ENCODE measurements around the gene HNF4A.
A peak's percentile ranks its signal among the peaks of the same experiment; 100 is the strongest.

Gene HNF4A

GRCh38 chr20:44475372-44475693 is 119.8 kb downstream of the HNF4A start:
- H3K27me3 ChIP-seq (ENCODE audit: control insufficient read depth in 3 of 3, insufficient read depth in 3 of 3, low read depth in 1 of 3, low read length in 3 of 3) = peaks cover 0 to 4% (median 2%) of the 10 kb centered on the region in 3 experiments
- H4K91ac ChIP-seq (ENCODE audit: low read depth, low read length, poor library complexity) = no peak overlapping the region
- H3K27ac ChIP-seq (replicated peaks; ENCODE audit: low read length) = no peak overlapping the region
- WGBS, 2 donors (ENCODE audit: extremely low coverage in 2 of 2, insufficient read length in 2 of 2, insufficient replicate concordance in 1 of 2) = no CpG with 5 or more reads among the region's 2 CpGs
- no peak overlapping the region for H3K9ac ChIP-seq (ENCODE audit: low read depth, low read length, poor library complexity)
- H3K9me3 ChIP-seq (replicated peaks in 1 of 2; ENCODE audit: control insufficient read depth in 2 of 2, insufficient read depth in 1 of 2, low read depth in 1 of 2, low read length in 2 of 2) = no peaks in the 10 kb centered on the region
- H4K8ac ChIP-seq (ENCODE audit: low read depth, low read length) = no peak overlapping the region
- peak overlapping the region; percentile 98 for H2AFZ ChIP-seq (ENCODE audit: low read length)
- peaks cover 4 to 10% of the 10 kb centered on the region in 2 donors for H3K4me1 ChIP-seq (ENCODE audit: control insufficient read depth in 2 of 2, insufficient read depth in 1 of 2, low read depth in 1 of 2, low read length in 2 of 2)
- no peak overlapping the region for H3K18ac ChIP-seq (ENCODE audit: low read length)
- H2BK15ac ChIP-seq (ENCODE audit: low read length) = no peak overlapping the region
- H2BK120ac ChIP-seq (ENCODE audit: low read depth, low read length) = no peak overlapping the region
- no peak overlapping the region for H3K14ac ChIP-seq (ENCODE audit: low read length)
- H2BK5ac ChIP-seq (ENCODE audit: low read length) = no peak overlapping the region
- H3K36me3 ChIP-seq (replicated peaks in 1 of 2; ENCODE audit: control insufficient read depth in 2 of 2, insufficient read depth in 2 of 2, low read length in 2 of 2) = peaks cover 5 to 8% of the 10 kb centered on the region in 2 donors
- H3K4ac ChIP-seq (ENCODE audit: low read length) = no peak overlapping the region
- H3K23ac ChIP-seq (ENCODE audit: low read depth, low read length, poor library complexity) = no peak overlapping the region
- H3K4me2 ChIP-seq (ENCODE audit: insufficient read depth, low read length, poor library complexity, severe bottlenecking) = peak overlapping the region; percentile 79
- H3K79me1 ChIP-seq (ENCODE audit: low read depth, low read length) = no peaks in the 10 kb centered on the region
- H3K4me3 ChIP-seq (ENCODE audit: low read length in 2 of 2) = peak overlapping the region; percentile 79 to 94
- no peak overlapping the region for H2AK5ac ChIP-seq (ENCODE audit: low read depth, low read length)
- no peak overlapping the region for H2BK12ac ChIP-seq (ENCODE audit: low read length)
- no peak for DNase-seq (ENCODE audit: low spot score)

DNA sequence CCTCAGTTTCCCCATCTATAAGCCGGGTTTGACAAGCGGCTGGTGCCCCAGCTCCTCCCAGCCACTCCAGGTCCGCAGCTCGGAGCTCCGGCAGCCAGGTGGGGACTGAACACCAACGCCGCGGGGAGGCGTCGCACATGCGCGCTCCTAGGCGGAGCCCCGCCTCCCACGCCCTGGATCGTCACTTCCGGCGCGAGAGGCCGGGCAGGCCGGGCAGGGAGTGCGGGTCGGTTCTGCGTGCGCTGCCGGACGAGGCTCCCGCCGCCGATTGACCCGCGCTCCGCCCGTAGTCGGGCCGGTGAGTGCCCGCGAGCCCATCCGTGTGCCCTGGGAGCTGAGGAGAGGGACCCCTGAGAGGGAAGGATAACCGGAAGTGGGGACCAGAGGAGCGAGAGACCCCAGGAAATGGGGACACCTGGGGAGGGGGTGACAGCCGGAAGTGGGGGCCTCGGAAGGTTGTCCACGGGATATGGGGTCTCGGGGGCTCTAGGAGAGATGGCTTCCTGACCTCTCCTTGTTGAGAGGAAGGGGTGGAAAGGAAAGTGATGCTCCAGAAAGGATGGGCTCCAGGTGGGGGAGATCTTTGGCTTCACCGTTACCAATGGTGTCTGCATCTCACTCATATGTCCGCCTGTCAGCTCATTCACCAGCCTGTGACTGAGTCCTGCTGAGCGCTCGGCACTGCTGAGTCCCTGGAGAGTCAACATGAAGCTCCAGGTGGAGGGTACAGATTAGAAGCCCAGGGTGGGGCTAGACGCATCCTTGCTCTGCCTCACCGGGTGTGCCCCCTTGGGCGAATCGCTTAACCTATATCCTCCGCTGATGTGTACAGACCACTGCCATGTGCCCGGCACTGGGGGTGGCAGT is 120.4 kb downstream of the HNF4A start, which contains the start of gene TTPAL:
TSS of gene TTPAL (plus strand) at position 181 of the 867 bp plus-strand sequence. CDS start 4,126 bp downstream, outside the sequence.
- H2AK5ac ChIP-seq (ENCODE audit: low read depth, low read length) = no peak within 1 kb of the TSS
- peak within 1 kb of the TSS; percentile 98 for H3K14ac ChIP-seq (ENCODE audit: low read length)
- no peak within 1 kb of the TSS for H4K91ac ChIP-seq (ENCODE audit: low read depth, low read length, poor library complexity)
- no CpG with 5 or more reads among the region's 55 CpGs for WGBS, 2 donors (ENCODE audit: extremely low coverage in 2 of 2, insufficient read length in 2 of 2, insufficient replicate concordance in 1 of 2)
- no peak within 1 kb of the TSS for H2BK120ac ChIP-seq (ENCODE audit: low read depth, low read length)
- peak within 1 kb of the TSS; percentile 35 for H3K27ac ChIP-seq (replicated peaks; ENCODE audit: low read length)
- peak within 1 kb of the TSS; percentile 100 for H3K18ac ChIP-seq (ENCODE audit: low read length)
- H3K27me3 ChIP-seq (ENCODE audit: control insufficient read depth in 3 of 3, insufficient read depth in 3 of 3, low read depth in 1 of 3, low read length in 3 of 3) = peaks cover 0 to 4% (median 0%) of the 10 kb centered on the region in 3 experiments
- no peak within 1 kb of the TSS for H3K4ac ChIP-seq (ENCODE audit: low read length)
- H3K36me3 ChIP-seq (replicated peaks in 1 of 2; ENCODE audit: control insufficient read depth in 2 of 2, insufficient read depth in 2 of 2, low read length in 2 of 2) = peaks cover 5 to 14% of the 10 kb centered on the region in 2 donors
- H3K4me3 ChIP-seq (ENCODE audit: low read length in 2 of 2) = peak within 1 kb of the TSS; percentile 79 to 94
- H2BK15ac ChIP-seq (ENCODE audit: low read length) = no peak within 1 kb of the TSS
- H2BK5ac ChIP-seq (ENCODE audit: low read length) = peak within 1 kb of the TSS; percentile 95
- no peaks in the 10 kb centered on the region for H3K9me3 ChIP-seq (replicated peaks in 1 of 2; ENCODE audit: control insufficient read depth in 2 of 2, insufficient read depth in 1 of 2, low read depth in 1 of 2, low read length in 2 of 2)
- peak within 1 kb of the TSS; percentile 79 for H3K4me2 ChIP-seq (ENCODE audit: insufficient read depth, low read length, poor library complexity, severe bottlenecking)
- no peak within 1 kb of the TSS for H2BK12ac ChIP-seq (ENCODE audit: low read length)
- peak within 1 kb of the TSS; percentile 93 for H3K23ac ChIP-seq (ENCODE audit: low read depth, low read length, poor library complexity)
- H3K79me1 ChIP-seq (ENCODE audit: low read depth, low read length) = no peaks in the 10 kb centered on the region
- peak; percentile 84 for DNase-seq (ENCODE audit: low spot score)
- H4K8ac ChIP-seq (ENCODE audit: low read depth, low read length) = no peak within 1 kb of the TSS
- peak within 1 kb of the TSS; percentile 98 for H2AFZ ChIP-seq (ENCODE audit: low read length)
- peak within 1 kb of the TSS; percentile 100 for H3K9ac ChIP-seq (ENCODE audit: low read depth, low read length, poor library complexity)
- peaks cover 4 to 10% of the 10 kb centered on the region in 2 donors for H3K4me1 ChIP-seq (ENCODE audit: control insufficient read depth in 2 of 2, insufficient read depth in 1 of 2, low read depth in 1 of 2, low read length in 2 of 2)

- Histone ChIP-seq H2BK15ac (ENCODE audit: low read length) (no peak overlapping the region), H2BK5ac (ENCODE audit: low read length) (no peak overlapping the region), H2BK12ac (ENCODE audit: low read length) (no peak overlapping the region), H3K4me3 (ENCODE audit: low read length in 2 of 2) (peak overlapping the region in 1 of 2 donors; percentile 79), H2AFZ (ENCODE audit: low read length) (no peak overlapping the region), H4K8ac (ENCODE audit: low read depth, low read length) (no peak overlapping the region), H3K27ac (replicated peaks; ENCODE audit: low read length) (no peak overlapping the region), H3K4me1 (ENCODE audit: control insufficient read depth in 2 of 2, insufficient read depth in 1 of 2, low read depth in 1 of 2, low read length in 2 of 2) (peaks cover 4 to 10% of the 10 kb centered on the region in 2 donors), H3K9me3 (replicated peaks in 1 of 2; ENCODE audit: control insufficient read depth in 2 of 2, insufficient read depth in 1 of 2, low read depth in 1 of 2, low read length in 2 of 2) (no peaks in the 10 kb centered on the region), H4K91ac (ENCODE audit: low read depth, low read length, poor library complexity) (no peak overlapping the region), H3K23ac (ENCODE audit: low read depth, low read length, poor library complexity) (no peak overlapping the region), H2BK120ac (ENCODE audit: low read depth, low read length) (no peak overlapping the region), H3K9ac (ENCODE audit: low read depth, low read length, poor library complexity) (no peak overlapping the region), H3K14ac (ENCODE audit: low read length) (no peak overlapping the region), H2AK5ac (ENCODE audit: low read depth, low read length) (no peak overlapping the region), H3K4ac (ENCODE audit: low read length) (no peak overlapping the region), H3K27me3 (ENCODE audit: control insufficient read depth in 3 of 3, insufficient read depth in 3 of 3, low read depth in 1 of 3, low read length in 3 of 3) (peaks cover 0 to 4% (median 0%) of the 10 kb centered on the region in 3 experiments), H3K79me1 (ENCODE audit: low read depth, low read length) (no peaks in the 10 kb centered on the region), H3K36me3 (replicated peaks in 1 of 2; ENCODE audit: control insufficient read depth in 2 of 2, insufficient read depth in 2 of 2, low read length in 2 of 2) (peaks cover 9 to 26% of the 10 kb centered on the region in 2 donors), H3K18ac (ENCODE audit: low read length) (no peak overlapping the region), H3K4me2 (ENCODE audit: insufficient read depth, low read length, poor library complexity, severe bottlenecking) (no peak overlapping the region)
- no peak for DNase-seq (ENCODE audit: low spot score)
- no CpG with 5 or more reads among the region's 3 CpGs for WGBS, 2 donors (ENCODE audit: extremely low coverage in 2 of 2, insufficient read length in 2 of 2, insufficient replicate concordance in 1 of 2)
Measured at GRCh38 chr20:44477151-44477550, 121.7 kb downstream of the HNF4A start.

DNA sequence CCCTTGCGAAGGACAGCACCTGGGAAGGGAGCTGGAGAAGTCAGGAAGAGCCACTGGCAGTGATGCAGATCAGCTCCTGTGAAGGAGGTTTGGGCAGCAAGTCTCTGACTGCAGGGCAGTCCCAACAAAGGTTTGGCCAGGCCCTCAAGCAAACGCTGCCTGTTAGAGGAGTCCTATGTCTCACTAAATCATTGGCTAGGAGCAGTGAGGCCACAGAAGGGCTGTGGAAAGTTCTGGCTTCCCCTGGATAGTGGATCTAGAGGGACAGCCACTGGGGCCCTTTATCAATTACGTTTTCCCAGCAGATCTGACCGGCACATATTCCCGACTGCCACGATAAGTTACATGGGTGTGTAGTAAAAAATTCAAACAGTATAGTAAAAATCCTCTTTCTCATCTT is 122.7 kb downstream of the HNF4A start:
- no peak overlapping the region for H4K91ac ChIP-seq (ENCODE audit: low read depth, low read length, poor library complexity)
- H2AK5ac ChIP-seq (ENCODE audit: low read depth, low read length) = no peak overlapping the region
- H2BK120ac ChIP-seq (ENCODE audit: low read depth, low read length) = no peak overlapping the region
- no peak overlapping the region for H2BK12ac ChIP-seq (ENCODE audit: low read length)
- no peak overlapping the region for H3K23ac ChIP-seq (ENCODE audit: low read depth, low read length, poor library complexity)
- H4K8ac ChIP-seq (ENCODE audit: low read depth, low read length) = no peak overlapping the region
- no peaks in the 10 kb centered on the region for H3K27me3 ChIP-seq (ENCODE audit: control insufficient read depth in 3 of 3, insufficient read depth in 3 of 3, low read depth in 1 of 3, low read length in 3 of 3)
- H2AFZ ChIP-seq (ENCODE audit: low read length) = no peak overlapping the region
- no peaks in the 10 kb centered on the region for H3K79me1 ChIP-seq (ENCODE audit: low read depth, low read length)
- peaks cover 4 to 10% of the 10 kb centered on the region in 2 donors for H3K4me1 ChIP-seq (ENCODE audit: control insufficient read depth in 2 of 2, insufficient read depth in 1 of 2, low read depth in 1 of 2, low read length in 2 of 2)
- H3K36me3 ChIP-seq (replicated peaks in 1 of 2; ENCODE audit: control insufficient read depth in 2 of 2, insufficient read depth in 2 of 2, low read length in 2 of 2) = peaks cover 9 to 32% of the 10 kb centered on the region in 2 donors
- H3K27ac ChIP-seq (replicated peaks; ENCODE audit: low read length) = no peak overlapping the region
- no peak overlapping the region for H3K4me3 ChIP-seq (ENCODE audit: low read length in 2 of 2)
- no peaks in the 10 kb centered on the region for H3K9me3 ChIP-seq (replicated peaks in 1 of 2; ENCODE audit: control insufficient read depth in 2 of 2, insufficient read depth in 1 of 2, low read depth in 1 of 2, low read length in 2 of 2)
- H3K4ac ChIP-seq (ENCODE audit: low read length) = no peak overlapping the region
- no peak for DNase-seq (ENCODE audit: low spot score)
- H2BK5ac ChIP-seq (ENCODE audit: low read length) = no peak overlapping the region
- no peak overlapping the region for H3K18ac ChIP-seq (ENCODE audit: low read length)
- no peak overlapping the region for H3K14ac ChIP-seq (ENCODE audit: low read length)
- no peak overlapping the region for H2BK15ac ChIP-seq (ENCODE audit: low read length)
- WGBS, 2 donors (ENCODE audit: extremely low coverage in 2 of 2, insufficient read length in 2 of 2, insufficient replicate concordance in 1 of 2) = no CpG with 5 or more reads among the region's 6 CpGs
- H3K4me2 ChIP-seq (ENCODE audit: insufficient read depth, low read length, poor library complexity, severe bottlenecking) = no peak overlapping the region
- H3K9ac ChIP-seq (ENCODE audit: low read depth, low read length, poor library complexity) = no peak overlapping the region

Data from neuronal stem cell (in vitro differentiated cells).